Measurements from ENCODE around the gene APBA2. TPM values are rescaled to one million over a fixed set of nuclear protein-coding genes. Genes with fewer than 3 reads are reported as not detected.
"Not testable (repeated sequence)": the region's sequence is repeated elsewhere in the genome, so short reads cannot be mapped to it uniquely, and the experiment has no call there.

APBA2 gene
- polyA plus RNA-seq, 4 donors: 7.4 to 15.3 (median 11.3) TPM

DNA sequence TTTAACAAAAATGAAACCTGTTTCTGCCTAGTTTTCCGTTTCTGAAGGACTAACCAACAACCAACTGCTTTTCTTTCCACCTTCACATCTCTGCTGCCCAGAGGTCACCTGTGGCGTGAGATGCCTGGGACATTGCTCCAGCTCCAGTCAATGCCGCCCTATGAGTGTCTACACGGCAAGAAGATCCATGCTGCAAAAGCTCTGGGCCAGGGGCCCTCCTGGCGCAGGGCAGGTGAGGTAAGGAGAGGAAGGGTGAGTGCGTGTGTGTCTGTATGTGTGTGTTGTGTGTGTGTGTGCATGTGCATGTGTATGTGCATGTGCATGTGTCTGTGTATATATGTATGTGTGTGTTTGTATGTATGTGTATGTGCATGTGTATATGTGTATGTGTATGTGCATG is 252.5 kb downstream of the APBA2 start:
- DNase-seq (ENCODE audit: low read depth in 4 of 4, low spot score in 3 of 4): no peak

- DNase-seq (ENCODE audit: low read depth in 4 of 4, low spot score in 3 of 4): no peak
Observed at GRCh38 chr15:29139072-29139471, 253.3 kb downstream of the APBA2 start.

- DNase-seq (ENCODE audit: low read depth in 4 of 4, low spot score in 3 of 4): peak in 2 of 4 donors; percentile 25 to 38
Observed at GRCh38 chr15:29139540-29140459, 254.0 kb downstream of the APBA2 start.

DNA sequence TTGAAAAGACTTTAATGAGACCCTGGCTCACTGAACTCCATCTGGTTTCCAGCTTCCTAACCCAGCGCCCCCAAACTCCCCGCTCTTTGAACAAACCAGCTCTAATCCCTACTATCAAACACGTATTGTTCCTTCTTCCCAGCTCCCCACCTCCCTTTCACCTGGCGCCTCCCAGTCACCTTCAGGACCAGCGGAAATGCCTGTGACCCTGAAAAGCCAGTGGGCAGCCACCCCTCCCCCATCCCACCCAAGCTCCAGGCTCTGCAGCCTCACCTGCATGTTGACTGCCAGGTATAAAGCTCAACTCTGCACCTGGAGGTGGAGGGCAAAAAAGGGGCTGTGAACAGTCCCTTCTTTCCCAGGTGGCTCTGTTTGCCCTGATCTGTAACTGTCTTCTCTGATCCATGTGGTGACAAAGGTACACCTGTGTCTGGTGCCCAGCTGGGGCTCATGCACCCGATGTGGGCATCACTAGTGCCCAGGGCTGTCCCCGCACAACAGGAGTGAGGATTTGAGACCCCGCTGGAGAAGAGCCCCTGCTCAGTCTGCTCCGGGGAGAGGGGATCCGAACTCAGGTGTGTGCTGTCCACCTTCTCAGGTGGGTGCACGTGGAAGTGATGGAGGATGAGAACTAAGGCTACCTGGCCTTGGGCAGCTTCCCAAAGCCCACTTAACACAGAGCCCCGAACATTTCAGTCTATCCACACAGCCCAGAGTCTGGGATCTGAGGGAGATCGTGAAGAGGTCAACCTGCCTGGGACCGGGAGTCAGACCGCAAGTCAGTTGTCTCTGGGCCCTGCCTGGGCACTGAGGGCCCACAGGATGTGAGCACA is 254.9 kb downstream of the APBA2 start:
- no peak for DNase-seq (ENCODE audit: low read depth in 4 of 4, low spot score in 3 of 4)

DNA sequence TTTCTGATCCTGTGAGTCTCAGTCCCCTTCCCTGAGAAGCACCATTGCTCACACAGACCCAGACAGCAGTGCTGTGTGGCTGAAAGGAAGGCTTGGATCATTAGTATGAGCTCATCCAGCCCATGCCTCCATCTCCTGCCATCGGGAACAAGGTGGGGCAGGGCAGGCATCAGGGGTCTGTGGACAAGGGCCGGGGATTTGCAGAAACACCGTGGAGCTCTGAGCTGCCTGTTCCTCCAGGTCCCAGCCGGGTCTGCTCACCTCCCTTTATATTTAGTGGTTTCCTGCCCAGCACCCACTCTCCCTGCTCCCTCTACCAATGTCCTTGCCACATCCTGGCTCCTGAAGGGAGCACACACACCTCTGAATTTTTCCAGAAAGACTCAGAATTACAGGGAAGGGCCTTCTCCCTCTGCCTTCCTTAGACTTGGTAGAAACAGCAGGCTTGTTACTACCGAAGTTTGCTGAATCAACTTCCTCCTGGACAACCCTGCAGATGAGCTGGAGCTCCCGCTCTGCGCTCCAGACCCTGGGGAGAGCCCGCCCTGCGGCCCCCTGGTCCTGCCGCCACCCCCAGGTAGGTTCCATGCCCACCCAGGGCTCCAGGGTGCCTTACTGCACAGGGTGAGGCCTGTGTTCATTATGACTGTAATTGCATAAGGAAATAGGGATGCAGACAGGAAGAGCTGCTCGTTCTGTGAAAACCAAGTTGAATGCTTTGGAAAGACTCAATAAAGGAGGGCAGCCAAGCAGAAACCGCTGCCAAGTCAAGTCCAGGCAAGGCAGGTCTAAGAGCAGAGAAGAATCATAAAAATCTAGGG is 255.7 kb downstream of the APBA2 start:
- no peak for DNase-seq (ENCODE audit: low read depth in 4 of 4, low spot score in 3 of 4)

DNA sequence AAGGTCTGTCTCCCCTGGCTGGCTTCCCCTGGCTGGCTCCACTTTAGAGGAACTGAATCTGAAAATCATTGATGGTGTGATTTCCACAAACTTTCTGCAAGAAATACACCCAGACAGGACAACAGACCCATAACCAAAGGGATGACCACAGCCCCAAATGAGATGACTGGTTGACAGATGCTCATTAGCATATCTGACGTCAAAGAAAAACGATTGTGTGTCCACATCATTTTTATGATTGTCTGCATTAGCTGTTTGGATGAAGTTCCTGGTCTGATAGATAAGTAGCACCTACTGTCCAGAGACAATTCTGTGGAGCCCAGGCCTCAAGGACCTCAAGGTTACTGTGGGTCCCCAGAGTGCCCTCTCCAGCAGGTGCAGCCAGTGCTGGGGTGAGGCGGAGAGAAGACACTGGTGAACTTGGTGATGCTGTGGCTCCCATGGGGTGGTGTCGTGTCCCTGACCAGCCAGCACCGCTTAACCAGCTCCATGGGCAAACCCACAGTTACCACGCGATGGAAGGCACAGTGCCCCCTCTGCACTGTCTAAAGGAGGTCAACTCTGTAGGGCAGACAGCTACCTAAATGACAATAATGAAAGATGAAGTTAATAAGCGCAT is 256.5 kb downstream of the APBA2 start:
- DNase-seq (ENCODE audit: low read depth in 4 of 4, low spot score in 3 of 4): no peak

DNA sequence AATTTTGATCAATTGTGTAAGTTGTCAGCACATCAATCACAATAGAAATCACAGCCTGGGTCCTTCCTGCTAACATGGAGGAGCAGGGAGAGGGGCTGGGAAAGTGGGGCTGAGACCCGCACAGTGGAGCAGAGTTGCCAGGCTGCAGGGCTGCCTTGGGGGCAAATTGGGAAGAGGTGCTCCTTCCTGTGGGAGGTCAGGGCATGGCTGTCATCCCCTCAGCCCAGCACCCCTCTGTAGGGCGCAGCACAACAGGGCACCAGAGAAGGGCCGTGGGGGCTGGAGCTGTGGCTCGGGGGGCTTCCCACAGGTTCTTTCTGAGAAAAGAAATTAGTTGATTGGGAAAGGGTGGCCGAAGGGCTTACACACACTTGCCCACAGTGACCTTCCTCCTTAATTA is 257.5 kb downstream of the APBA2 start:
- DNase-seq (ENCODE audit: low read depth in 4 of 4, low spot score in 3 of 4): no peak

GRCh38 chr15:29143909-29144635 is 258.3 kb downstream of the APBA2 start:
- no peak for DNase-seq (ENCODE audit: low read depth in 4 of 4, low spot score in 3 of 4)

DNA sequence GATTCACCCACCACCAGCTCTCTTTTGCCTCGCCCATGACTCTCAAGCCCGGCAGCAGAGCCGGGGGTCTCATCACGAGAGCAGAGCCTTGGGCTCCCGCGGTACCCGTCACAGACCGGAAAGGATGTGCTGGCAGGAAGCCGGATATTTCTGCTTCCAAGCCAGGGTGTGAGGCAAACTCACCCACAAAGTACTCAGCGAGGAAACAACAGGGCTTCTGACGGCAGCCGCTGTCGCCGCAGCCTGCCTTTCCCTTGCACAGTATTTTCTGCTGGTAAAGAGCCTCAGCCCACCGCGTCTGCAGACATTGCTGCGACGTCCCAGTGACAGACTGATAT is 263.9 kb downstream of the APBA2 start:
- DNase-seq (ENCODE audit: low read depth in 4 of 4, low spot score in 3 of 4): no peak

DNA sequence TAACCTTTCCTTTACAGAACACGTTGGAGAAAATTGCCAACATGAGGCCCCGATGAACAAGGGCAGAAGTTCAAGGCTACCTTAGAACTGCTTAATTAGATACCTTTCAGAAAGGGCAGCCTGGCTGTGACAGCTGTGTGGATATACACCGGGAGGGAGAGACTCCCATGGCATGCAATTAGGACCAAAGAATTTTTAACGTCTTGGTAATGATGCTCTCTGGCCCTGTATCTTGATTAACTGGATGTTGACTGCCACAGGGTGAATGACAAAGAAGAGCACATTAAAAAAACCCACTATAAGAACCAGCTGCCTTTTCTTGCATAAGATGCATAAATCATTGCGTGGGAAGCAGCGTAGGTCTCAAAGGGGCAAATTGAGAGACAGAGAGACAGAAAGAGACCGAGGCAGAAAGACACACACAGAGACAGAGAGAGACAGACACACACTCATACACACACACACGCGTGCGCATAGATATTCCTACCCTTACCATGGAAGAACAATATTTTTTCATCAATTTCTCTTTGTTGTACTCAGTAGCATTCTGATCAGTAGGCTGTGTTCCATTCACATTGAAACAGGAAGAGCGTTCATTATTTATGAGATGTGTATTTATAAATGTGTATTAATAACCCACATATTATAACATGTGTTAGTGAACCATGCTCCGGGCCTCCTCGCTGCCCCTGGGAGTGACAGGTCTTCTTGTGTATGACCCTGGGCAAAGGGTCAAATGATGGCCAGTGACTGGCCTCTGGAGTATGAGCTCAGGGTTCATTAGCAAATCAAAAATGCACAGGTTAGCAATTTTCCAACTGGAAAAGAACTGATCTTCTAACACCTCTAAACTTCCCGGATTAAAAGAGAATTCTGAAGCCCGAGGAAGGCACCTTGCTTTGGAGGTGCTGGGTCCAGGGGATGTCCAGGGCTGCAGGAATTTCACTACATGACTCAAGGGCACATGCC is 265.0 kb downstream of the APBA2 start:
- no peak for DNase-seq (ENCODE audit: low read depth in 4 of 4, low spot score in 3 of 4)

DNA sequence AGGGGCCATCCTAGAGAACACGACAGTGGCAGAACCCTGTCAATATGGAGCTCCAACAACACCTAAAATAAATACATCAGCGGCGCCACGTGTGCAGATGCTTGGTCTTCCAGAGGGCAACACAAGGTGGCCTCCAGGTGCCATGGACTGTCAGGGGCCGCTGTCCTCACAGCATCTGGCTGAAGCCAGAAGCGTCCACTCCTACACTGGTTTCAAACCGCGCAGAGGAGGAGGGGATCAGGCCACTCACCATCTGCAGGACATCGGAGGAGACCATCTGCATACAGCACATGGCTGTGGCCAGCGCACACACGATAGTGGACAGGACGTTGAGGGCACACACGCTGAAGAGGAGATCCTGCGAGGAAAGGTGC is 265.7 kb downstream of the APBA2 start:
- DNase-seq (ENCODE audit: low read depth in 4 of 4, low spot score in 3 of 4): no peak

- no peak for DNase-seq (ENCODE audit: low read depth in 4 of 4, low spot score in 3 of 4)
Observed at GRCh38 chr15:29156521-29156920, 270.7 kb downstream of the APBA2 start.

DNA sequence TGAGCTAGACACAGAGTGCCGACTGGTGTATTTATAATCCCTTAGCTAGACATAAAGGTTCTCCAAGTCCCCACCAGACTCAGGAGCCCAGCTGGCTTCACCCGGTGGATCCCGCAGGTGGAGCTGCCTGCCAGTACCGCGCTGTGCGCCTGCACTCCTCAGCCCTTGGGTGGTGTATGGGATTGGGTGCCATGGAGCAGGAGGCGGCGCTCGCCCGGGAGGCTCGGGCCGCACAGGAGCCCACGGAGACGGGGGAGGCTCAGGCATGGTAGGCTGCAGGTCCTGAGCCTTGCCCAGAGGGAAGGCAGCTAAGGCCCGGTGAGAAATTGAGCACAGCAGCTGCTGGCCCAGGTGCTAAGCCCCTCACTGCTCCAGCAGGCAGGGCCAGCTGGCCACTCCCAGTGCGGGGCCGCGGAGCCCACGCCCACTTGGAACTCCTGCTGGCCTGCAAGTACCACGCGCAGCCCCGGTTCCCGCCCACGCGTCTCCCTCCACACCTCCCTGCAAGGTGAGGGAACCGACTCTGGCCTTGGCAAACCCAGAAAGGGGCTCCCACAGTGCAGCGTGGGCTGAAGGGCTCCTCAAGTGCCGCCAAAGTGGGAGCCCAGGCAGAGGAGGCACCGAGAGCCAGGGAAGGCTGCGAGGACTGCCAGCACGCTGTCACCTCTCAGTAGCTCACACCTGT is 274.1 kb downstream of the APBA2 start:
- no peak for DNase-seq (ENCODE audit: low read depth in 4 of 4, low spot score in 3 of 4)

GRCh38 chr15:29162411-29162810 is 276.6 kb downstream of the APBA2 start:
- no peak for DNase-seq (ENCODE audit: low read depth in 4 of 4, low spot score in 3 of 4)

DNA sequence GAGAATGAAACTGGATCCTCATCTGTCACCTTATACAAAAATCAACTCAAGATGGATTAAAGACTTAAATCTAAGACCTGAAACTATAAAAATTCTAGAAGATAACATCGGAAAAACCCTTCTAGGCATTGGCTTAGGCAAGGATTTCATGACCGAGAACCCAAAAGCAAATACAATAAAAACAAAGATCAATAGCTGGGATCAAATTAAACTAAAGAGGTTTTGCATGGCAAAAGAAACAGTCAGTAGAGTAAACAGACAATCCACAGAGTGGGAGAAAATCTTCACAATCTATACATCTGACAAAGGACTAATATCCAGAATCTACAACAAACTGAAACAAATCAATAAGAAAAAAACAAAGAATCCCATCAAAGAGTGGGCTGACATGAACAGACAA is 281.3 kb downstream of the APBA2 start:
- not testable (repeated sequence) for DNase-seq (ENCODE audit: low read depth in 4 of 4, low spot score in 3 of 4)

Data from left renal pelvis (tissue), 4 donors.